Activated naive CD4-positive, alpha-beta T cell treated with anti-CD3 and anti-CD28 coated beads, Interleukin-2, amount 10 ng/mL, durations not matched to agents 7 days and 5 days (primary cell): Measurements from ENCODE around the gene MOAP1.
"Not testable (repeated sequence)": the region's sequence is repeated elsewhere in the genome, so short reads cannot be mapped to it uniquely, and the experiment has no call there.

Experiments
- CTCF ChIA-PET: fragments of 350-600 bp; sonication (Branson Sonifier 250); formaldehyde crosslinking; loops from one replicate; lab custom pipeline; 2021; ENCODE audit warnings: antibody characterized with exemption; lab: Charles Lee
- DNase-seq: peaks from one replicate; pipeline ENCODE4 v3.0.0-alpha.2; 2020
- H3K27ac Mint-ChIP-seq: one replicate; pipeline ENCODE4 v1.8.0; 2021; ENCODE audit warnings: mild to moderate bottlenecking, moderate library complexity, mixed read lengths
- H3K27me3 Mint-ChIP-seq: one replicate; pipeline ENCODE4 v1.8.0; 2021; ENCODE audit warnings: mild to moderate bottlenecking, mixed read lengths
- H3K36me3 Mint-ChIP-seq: one replicate; pipeline ENCODE4 v1.8.0; 2021; ENCODE audit warnings: mixed read lengths
- H3K4me1 Mint-ChIP-seq: one replicate; pipeline ENCODE4 v1.8.0; 2021; ENCODE audit warnings: mixed read lengths
- H3K4me3 Mint-ChIP-seq: one replicate; pipeline ENCODE4 v1.8.0; 2021; ENCODE audit warnings: mild to moderate bottlenecking, moderate library complexity, mixed read lengths
- H3K9me3 Mint-ChIP-seq: one replicate; pipeline ENCODE4 v1.8.0; 2021; ENCODE audit warnings: mixed read lengths

Gene MOAP1, protein sequence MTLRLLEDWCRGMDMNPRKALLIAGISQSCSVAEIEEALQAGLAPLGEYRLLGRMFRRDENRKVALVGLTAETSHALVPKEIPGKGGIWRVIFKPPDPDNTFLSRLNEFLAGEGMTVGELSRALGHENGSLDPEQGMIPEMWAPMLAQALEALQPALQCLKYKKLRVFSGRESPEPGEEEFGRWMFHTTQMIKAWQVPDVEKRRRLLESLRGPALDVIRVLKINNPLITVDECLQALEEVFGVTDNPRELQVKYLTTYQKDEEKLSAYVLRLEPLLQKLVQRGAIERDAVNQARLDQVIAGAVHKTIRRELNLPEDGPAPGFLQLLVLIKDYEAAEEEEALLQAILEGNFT

DNA sequence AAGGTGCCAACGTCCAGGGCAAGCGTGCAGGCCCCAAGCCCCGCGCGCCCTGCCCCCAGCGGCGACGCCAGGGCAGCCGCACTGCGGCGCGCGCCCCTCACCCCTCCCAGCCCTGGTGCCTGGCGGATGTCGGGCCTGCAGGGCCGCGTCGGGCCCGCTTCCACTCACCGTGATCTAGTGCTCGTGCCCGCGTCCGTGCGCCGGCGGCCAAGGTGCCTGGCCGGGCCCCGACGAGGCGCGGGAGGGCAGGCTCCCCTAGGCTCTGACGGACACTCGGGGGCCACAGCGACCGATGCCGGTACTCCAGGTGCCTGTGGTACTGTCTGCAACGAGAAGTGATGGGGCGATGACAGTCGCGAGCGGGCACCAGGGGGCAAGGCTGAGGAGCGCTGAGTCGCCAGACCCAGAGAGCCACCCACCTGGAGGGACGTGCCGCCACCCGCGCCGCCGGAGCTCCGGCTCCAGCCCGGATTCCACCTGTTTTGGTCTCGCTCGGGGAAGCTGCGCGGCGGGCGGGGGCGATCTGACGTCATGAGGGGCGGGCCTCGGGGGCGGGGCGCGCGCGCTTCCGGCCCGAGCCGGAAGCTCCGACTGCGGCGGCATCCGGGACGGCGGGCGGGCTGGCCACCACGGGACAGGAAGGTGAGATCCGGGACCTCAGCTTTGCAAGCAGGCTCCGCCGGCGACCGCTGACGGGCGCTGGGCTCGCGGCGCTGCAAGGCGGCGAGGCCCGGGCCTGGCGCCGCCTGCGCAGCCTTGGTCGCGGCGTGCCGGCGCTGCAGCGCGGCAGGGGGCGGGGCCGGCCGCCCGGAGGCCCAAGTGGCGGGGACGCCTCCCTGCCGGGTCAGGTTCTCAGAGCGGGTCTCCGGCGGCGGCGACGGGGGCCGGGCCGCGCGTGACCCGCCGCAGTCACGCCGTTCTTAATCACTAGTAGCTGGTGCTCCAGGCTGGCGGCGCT is at the start of gene MOAP1, which contains the start of gene LYSET:
TSS of gene MOAP1 (minus strand) at position 507 of the 958 bp plus-strand sequence. CDS start 655 bp downstream, outside the sequence.
TSS of gene LYSET (plus strand) at position 927 of the 958 bp plus-strand sequence. CDS start 89 bp downstream, outside the sequence.
- Mint-ChIP-seq H3K9me3 (no peaks in the 10 kb centered on the region), H3K27me3 (no peaks in the 10 kb centered on the region), H3K4me1 (peaks cover 38% of the 10 kb centered on the region), H3K4me3 (peak within 1 kb of the TSS; percentile 96), H3K27ac (peak within 1 kb of the TSS; percentile 94), H3K36me3 (peaks cover 25% of the 10 kb centered on the region)
- CTCF ChIA-PET: interaction anchor here (0.6 to 3.8 kb wide), 8 partner anchors 9 to 75 kb away, joined by 3 to 16 read pairs (median 4); partner anchors contain the start of genes GON7 and UBR7
- peak; percentile 95 for DNase-seq

DNA sequence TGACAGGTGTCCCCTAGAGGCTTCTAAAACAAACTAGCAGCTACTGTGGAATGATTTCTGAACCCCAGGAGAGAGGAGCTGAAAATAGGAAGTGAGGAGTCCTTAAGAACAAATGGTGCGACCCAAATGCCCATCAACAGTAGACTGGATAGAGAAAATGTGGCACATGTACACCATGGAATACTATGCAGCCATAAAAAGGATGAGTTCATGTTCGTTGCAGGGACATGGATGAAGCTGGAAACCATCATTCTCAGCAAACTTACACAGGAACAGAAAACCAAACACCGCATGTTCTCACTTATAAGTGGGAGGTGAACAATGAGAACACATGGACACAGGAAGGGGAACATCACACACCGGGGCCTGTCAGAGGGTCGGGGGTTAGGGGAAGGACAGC is 48.4 kb upstream of the MOAP1 start:
- H3K9me3 Mint-ChIP-seq, H3K4me3 Mint-ChIP-seq, DNase-seq, H3K36me3 Mint-ChIP-seq, H3K27ac Mint-ChIP-seq: not testable (repeated sequence)
- peaks cover 10% of the 10 kb centered on the region for H3K4me1 Mint-ChIP-seq
- CTCF ChIA-PET: interaction anchor here (1.1 kb wide), 1 partner anchor 386 kb away, joined by 3 read pairs; no protein-coding TSS in a partner anchor
- H3K27me3 Mint-ChIP-seq: peaks cover 56% of the 10 kb centered on the region

DNA sequence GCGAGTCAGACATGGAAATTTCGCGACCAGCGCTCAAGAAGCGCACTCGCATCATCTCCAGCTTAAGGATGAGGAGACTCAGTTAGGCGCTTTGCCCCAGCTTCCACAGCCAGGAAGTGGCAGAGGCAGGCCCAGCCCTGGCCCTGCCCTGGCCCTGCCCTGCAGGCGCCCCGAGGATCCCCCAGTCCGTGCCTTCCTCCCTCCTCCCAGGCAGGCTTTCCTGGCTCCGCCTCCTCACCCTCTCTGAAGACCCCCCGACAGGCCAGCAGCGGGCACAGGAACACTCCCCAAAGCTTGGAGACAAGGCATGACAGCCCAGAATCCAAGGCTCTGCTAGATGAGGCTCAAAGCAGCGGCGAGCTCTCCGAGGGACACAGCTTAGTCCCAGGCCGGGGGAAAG is 47.5 kb upstream of the MOAP1 start:
- CTCF ChIA-PET: no interaction called here
- Mint-ChIP-seq H3K4me1 (peaks cover 10% of the 10 kb centered on the region), H3K4me3 (no peak overlapping the region), H3K9me3 (no peaks in the 10 kb centered on the region), H3K36me3 (peaks cover 14% of the 10 kb centered on the region), H3K27me3 (peaks cover 56% of the 10 kb centered on the region), H3K27ac (no peak overlapping the region)
- no peak for DNase-seq

DNA sequence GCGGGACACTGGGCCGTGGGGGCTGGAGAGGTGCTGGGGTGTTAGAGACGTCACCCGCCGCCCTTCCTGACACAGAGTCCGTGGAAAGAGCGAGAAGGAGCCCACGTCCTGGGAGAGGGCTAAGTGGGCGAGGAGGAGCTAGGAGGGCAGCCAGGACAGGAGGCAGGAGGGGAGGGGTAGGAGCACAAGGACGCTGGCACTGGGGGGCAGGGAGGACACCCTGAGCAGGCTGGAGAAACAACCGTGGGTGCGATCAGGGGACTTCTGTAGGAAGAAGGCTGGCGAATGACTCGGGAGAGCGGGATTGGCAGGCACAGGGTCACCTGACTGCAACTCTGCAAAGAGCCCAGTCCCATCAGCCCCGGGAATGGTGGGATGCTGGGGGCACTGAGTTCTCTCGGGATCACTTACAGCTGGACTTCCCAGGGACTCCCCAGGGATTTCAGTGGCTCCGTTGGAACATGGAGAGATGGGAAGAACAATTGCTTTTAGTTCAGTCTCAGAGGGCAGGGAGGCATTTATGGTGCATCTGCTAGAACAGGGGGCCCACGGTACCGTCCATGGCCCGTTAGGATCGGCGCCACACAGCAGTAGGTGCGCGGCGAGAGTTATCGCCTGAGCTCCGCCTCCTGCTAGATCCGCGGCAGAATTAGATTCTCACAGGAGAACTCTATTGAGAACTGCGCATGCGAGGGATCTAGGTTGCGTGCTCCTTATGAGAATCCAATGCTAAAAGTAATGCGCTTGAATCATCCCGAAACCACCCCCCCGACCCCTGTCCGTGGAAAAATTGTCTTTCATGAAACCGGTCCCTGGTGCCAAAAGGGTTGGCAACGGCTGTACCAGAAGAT is 46.7 kb upstream of the MOAP1 start:
- Mint-ChIP-seq H3K4me1 (peaks cover 10% of the 10 kb centered on the region), H3K27ac (no peak overlapping the region), H3K9me3 (no peaks in the 10 kb centered on the region), H3K4me3 (peak overlapping the region; percentile 25), H3K27me3 (peaks cover 56% of the 10 kb centered on the region), H3K36me3 (peaks cover 17% of the 10 kb centered on the region)
- CTCF ChIA-PET: no interaction called here
- no peak for DNase-seq

DNA sequence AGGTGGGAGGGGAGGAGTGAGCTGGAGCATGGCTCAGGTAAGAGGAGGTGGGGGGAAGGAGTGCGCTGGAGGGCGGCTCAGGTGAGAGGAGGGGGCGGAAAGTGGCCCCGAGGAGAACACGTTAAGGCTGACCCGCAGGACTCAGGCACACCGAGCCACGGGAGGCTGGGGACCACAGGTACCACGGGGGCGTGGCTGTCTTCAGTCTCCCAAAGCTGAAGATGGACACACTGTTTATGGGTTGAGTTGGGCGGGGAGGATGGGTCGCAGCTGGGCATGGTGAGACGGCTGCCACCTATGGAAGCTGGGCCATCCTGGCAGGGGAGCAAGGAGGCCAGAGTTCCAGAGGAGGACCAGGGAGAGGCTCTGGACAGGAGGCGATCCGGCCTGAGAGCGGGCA is 45.8 kb upstream of the MOAP1 start:
- H3K27me3 Mint-ChIP-seq: peaks cover 54% of the 10 kb centered on the region
- no peak overlapping the region for H3K4me3 Mint-ChIP-seq
- H3K4me1 Mint-ChIP-seq: peaks cover 10% of the 10 kb centered on the region
- no peak for DNase-seq
- no peak overlapping the region for H3K27ac Mint-ChIP-seq
- H3K36me3 Mint-ChIP-seq: peaks cover 23% of the 10 kb centered on the region
- CTCF ChIA-PET: interaction anchor here (0.6 kb wide), 1 partner anchor 54 kb away, joined by 3 read pairs; no protein-coding TSS in a partner anchor
- no peaks in the 10 kb centered on the region for H3K9me3 Mint-ChIP-seq

DNA sequence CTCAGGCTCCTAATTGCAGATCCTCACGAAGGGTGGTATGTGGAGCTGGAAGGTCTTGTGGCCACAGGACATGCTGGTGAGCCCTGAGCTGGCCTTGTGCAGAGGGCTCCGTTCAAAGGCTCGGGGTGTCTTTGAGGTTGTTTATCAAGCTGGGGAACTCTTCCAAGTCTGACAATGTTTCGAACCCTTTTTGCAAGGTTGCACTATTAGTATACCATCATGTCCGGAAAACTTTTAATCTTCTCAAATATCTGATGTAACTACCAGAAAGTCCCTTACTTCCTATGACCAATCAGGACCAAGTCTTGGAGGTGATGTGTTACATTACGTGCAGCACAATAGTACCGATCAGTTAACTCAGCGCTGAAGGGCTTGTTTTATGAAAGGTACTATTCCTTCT is 43.9 kb upstream of the MOAP1 start:
- peaks cover 10% of the 10 kb centered on the region for H3K4me1 Mint-ChIP-seq
- CTCF ChIA-PET: no interaction called here
- no peak overlapping the region for H3K4me3 Mint-ChIP-seq
- H3K9me3 Mint-ChIP-seq: no peaks in the 10 kb centered on the region
- peaks cover 34% of the 10 kb centered on the region for H3K27me3 Mint-ChIP-seq
- peaks cover 32% of the 10 kb centered on the region for H3K36me3 Mint-ChIP-seq
- DNase-seq: no peak
- no peak overlapping the region for H3K27ac Mint-ChIP-seq

DNA sequence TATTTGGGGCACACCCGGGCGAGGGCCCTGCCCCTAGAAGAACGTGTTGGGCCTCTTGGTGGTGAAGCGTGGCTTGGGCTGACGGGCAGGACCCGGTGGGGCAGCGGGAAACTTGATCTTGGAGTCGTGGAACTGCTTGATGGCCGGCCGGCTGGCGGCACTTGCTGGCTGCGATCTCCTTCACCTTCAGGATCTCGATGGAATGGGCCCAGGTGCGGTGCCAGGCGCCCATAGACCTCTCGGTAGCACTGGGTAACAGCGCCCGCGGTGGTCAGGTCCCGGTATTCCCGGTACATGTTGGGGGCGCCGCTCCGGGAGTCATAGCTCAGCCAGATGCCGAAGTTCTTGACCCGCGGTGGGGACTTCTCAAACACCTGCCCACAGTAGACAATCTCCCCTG is 38.9 kb upstream of the MOAP1 start:
- CTCF ChIA-PET: no interaction called here
- Mint-ChIP-seq H3K27ac (no peak overlapping the region), H3K27me3 (no peaks in the 10 kb centered on the region)

DNA sequence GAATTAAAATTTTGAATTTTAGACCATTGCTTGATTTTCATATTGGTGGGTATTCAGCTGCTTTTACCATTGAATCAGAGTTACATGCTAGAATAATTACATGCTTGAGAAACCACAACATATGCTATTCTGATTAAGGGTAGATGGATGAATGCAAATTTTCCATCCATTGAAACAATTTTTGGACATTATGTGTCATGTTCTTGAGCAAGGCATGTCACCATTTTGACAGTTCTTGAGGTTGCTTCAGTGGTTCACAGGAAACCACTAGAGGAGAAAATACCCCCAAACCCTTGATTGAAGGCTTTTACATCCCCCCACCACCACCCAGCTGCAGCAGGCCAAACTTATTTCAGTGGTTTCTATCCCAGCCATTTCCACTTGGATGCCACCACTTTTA is 35.8 kb upstream of the MOAP1 start:
- H3K36me3 Mint-ChIP-seq: peaks cover 46% of the 10 kb centered on the region
- no peak overlapping the region for H3K27ac Mint-ChIP-seq
- no peaks in the 10 kb centered on the region for H3K4me1 Mint-ChIP-seq
- DNase-seq: no peak
- CTCF ChIA-PET: interaction anchor here (1.0 kb wide), 1 partner anchor 107 kb away, joined by 5 read pairs; no protein-coding TSS in a partner anchor
- no peak overlapping the region for H3K4me3 Mint-ChIP-seq
- H3K27me3 Mint-ChIP-seq: no peaks in the 10 kb centered on the region
- H3K9me3 Mint-ChIP-seq: no peaks in the 10 kb centered on the region

More for the DNA sequence above, 38.9 kb upstream of the MOAP1 start:
- no peaks in the 10 kb centered on the region for H3K9me3 Mint-ChIP-seq
- no peak for DNase-seq
- H3K4me1 Mint-ChIP-seq: no peaks in the 10 kb centered on the region
- H3K4me3 Mint-ChIP-seq: no peak overlapping the region
- peaks cover 52% of the 10 kb centered on the region for H3K36me3 Mint-ChIP-seq

DNA sequence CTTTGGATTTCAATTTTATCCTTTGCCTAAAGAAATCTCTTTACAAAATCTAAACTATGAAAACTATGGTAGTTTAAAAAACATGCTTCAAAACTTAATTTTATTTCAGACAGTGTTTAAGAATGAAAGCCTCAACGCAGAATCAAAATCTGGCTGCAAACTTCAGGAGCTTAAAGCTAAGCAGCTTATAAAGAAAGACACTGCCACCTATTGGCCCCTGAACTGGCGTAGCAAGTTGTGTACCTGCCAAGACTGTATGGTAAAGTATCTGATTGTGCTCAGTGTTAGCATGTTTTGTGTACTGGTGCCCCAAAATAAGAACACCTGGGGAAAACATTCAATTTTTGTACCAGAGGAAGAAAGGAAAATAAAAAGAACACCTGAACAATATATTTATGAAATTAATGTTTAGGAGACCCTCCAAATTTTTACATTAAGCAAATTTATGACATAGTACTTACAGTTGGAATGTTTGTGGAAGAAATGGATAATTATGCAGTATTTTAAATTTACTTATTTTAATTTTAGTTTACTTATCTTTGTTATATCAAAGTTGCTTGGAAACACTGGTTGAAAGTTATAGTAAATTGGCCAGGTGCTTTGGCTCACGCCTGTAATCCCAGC is 34.5 kb upstream of the MOAP1 start:
- no peaks in the 10 kb centered on the region for H3K27me3 Mint-ChIP-seq
- no peaks in the 10 kb centered on the region for H3K9me3 Mint-ChIP-seq
- DNase-seq: peak; percentile 69
- CTCF ChIA-PET: interaction anchor here (0.6 to 2.2 kb wide), 8 partner anchors 12 to 264 kb away, joined by 3 to 14 read pairs (median 4); partner anchors contain the start of genes GON7, LYSET, MOAP1 and UBR7
- no peak overlapping the region for H3K4me3 Mint-ChIP-seq
- peaks cover 45% of the 10 kb centered on the region for H3K36me3 Mint-ChIP-seq
- no peak overlapping the region for H3K27ac Mint-ChIP-seq
- H3K4me1 Mint-ChIP-seq: no peaks in the 10 kb centered on the region

DNA sequence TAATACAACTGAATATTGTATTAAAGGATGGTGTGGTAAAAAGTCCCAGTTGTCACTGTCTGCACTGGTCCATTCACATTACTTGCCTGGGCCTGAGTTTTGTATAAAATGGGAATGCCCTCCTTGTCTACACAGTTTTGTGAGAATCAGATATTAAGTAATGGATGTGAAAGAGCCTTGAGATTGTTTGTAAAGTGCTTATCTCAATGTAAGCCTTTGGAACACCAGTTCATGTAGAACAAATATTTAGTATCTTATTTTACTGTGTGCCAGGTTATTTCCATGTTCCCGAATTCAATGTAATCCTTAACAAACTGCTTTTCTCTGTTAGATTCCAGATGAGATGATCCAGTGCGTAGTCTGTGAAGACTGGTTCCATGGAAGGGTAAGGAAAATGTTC is 29.9 kb upstream of the MOAP1 start:
- Mint-ChIP-seq H3K27ac (no peak overlapping the region), H3K4me3 (no peak overlapping the region), H3K27me3 (no peaks in the 10 kb centered on the region), H3K9me3 (no peaks in the 10 kb centered on the region), H3K36me3 (peaks cover 40% of the 10 kb centered on the region), H3K4me1 (peaks cover 5% of the 10 kb centered on the region)
- DNase-seq: no peak
- CTCF ChIA-PET: no interaction called here

DNA sequence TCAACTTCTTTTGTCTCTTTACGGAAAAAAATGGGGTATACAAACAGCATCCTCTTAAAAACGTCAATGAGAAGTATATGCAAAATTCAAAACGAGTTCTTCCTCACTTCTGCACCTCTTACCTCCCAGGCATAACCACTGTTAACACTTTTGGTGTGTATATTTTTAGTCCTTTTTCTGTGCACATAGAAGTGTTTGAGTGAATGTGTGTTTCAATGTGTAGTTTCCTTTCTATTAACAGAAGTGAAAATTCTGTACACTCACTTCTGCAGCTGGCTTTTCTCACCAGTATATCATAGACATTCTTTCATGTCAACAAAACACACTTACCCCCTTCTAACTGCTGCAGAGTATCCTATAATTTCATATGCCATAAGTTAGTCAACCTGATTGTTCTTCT is 27.7 kb upstream of the MOAP1 start:
- no peaks in the 10 kb centered on the region for H3K27me3 Mint-ChIP-seq
- DNase-seq: no peak
- H3K36me3 Mint-ChIP-seq: peaks cover 39% of the 10 kb centered on the region
- no peak overlapping the region for H3K4me3 Mint-ChIP-seq
- H3K27ac Mint-ChIP-seq: no peak overlapping the region
- no peaks in the 10 kb centered on the region for H3K9me3 Mint-ChIP-seq
- CTCF ChIA-PET: no interaction called here
- H3K4me1 Mint-ChIP-seq: peaks cover 22% of the 10 kb centered on the region

DNA sequence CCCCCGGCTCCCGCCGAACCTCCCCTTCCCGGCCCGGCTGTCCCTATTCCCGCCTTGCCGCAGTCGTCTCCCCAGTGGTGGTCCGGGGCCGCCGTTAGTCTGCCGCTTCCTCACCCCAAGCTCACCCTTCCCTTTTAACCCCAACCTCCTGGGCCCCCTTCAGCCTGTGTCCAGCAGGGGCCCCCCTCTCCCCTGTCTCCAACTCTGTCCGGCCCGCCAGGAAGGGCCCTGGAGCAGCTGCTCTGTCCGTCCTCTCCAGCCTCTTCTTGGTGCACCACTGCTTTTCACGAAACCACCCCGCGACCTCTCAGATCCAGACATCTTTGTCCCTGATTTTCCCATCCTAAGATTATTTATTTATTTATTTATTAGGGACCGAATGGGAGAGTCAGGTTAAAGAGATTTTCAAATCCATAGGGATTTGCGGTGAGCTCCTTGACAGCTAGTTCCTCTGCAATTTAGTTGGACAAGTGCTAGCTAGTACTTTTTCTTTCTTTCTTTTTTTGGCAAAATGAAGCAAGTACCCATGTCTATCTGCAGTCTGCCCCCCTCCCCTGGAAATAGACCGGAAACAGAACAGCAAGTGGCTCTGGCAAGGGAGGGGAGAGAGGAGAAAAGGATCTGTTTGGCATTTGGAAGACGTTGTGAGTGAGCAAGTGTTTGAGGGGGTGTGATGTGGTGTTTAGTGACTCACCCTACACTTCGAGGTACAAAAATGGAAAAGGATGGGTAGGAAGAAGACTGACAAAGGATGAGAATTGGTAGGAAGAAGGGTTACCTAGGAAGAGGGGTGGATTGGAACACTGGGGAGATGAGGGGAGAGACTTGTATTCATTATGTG is 23.0 kb upstream of the MOAP1 start:
- H3K36me3 Mint-ChIP-seq: peaks cover 24% of the 10 kb centered on the region
- DNase-seq: peak; percentile 46
- H3K27me3 Mint-ChIP-seq: no peaks in the 10 kb centered on the region
- peaks cover 48% of the 10 kb centered on the region for H3K4me1 Mint-ChIP-seq
- peak overlapping the region; percentile 76 for H3K4me3 Mint-ChIP-seq
- no peaks in the 10 kb centered on the region for H3K9me3 Mint-ChIP-seq
- CTCF ChIA-PET: interaction anchor here (1.0 to 2.6 kb wide), 3 partner anchors 11 to 24 kb away, joined by 3 to 16 read pairs (median 7); partner anchors contain the start of genes LYSET and MOAP1
- H3K27ac Mint-ChIP-seq: peak overlapping the region; percentile 91
